Nephron progenitor cell (in vitro differentiated cells): ENCODE measurements around the gene KCNIP1.

Experiments
- DNase-seq: peaks from one replicate; pipeline ENCODE4 v3.0.0; 2021
- H3K27ac Mint-ChIP-seq: 2 replicates; pipeline ENCODE4 v1.8.0; 2021; ENCODE audit warnings: mild to moderate bottlenecking, moderate library complexity, mixed read lengths
- H3K27me3 Mint-ChIP-seq: 2 replicates; pipeline ENCODE4 v1.8.0; 2021; ENCODE audit warnings: mild to moderate bottlenecking, low read depth, mixed read lengths; ENCODE audit not compliant: poor library complexity
- H3K36me3 Mint-ChIP-seq: 2 replicates; pipeline ENCODE4 v1.8.0; 2021; ENCODE audit warnings: low read depth, mixed read lengths
- H3K4me1 Mint-ChIP-seq: 2 replicates; pipeline ENCODE4 v1.8.0; 2021; ENCODE audit warnings: mixed read lengths
- H3K4me3 Mint-ChIP-seq: 2 replicates; pipeline ENCODE4 v1.8.0; 2021; ENCODE audit warnings: mild to moderate bottlenecking, moderate library complexity, mixed read lengths
- H3K9me3 Mint-ChIP-seq: 2 replicates; pipeline ENCODE4 v1.8.0; 2021; ENCODE audit warnings: mild to moderate bottlenecking, moderate library complexity, mixed read lengths
- CTCF ChIP-seq: fragments of 200-600 bp; sonication (generic); IDR thresholded peaks from 2 replicates; pipeline ENCODE4 v1.5.0; 2021; ENCODE audit warnings: antibody characterized with exemption

KCNIP1 gene

GRCh38 chr5:170522211-170523141 is 18.7 kb downstream of the KCNIP1 start:
- peaks cover 32% of the 10 kb centered on the region for H3K27me3 Mint-ChIP-seq
- peaks cover 14% of the 10 kb centered on the region for H3K4me1 Mint-ChIP-seq
- no peak overlapping the region for H3K4me3 Mint-ChIP-seq
- H3K9me3 Mint-ChIP-seq, result no peaks in the 10 kb centered on the region
- H3K36me3 Mint-ChIP-seq, result no peaks in the 10 kb centered on the region
- TF ChIP-seq CTCF, result no peak
- no peak overlapping the region for H3K27ac Mint-ChIP-seq
- no peak for DNase-seq

GRCh38 chr5:170523142-170523551 is 19.3 kb downstream of the KCNIP1 start:
- Mint-ChIP-seq H3K27me3 (peaks cover 32% of the 10 kb centered on the region), H3K4me1 (peaks cover 20% of the 10 kb centered on the region), H3K9me3 (no peaks in the 10 kb centered on the region), H3K27ac (no peak overlapping the region), H3K4me3 (no peak overlapping the region), H3K36me3 (no peaks in the 10 kb centered on the region)
- DNase-seq, result no peak
- TF ChIP-seq CTCF, result no peak

- Mint-ChIP-seq H3K36me3 (no peaks in the 10 kb centered on the region), H3K9me3 (no peaks in the 10 kb centered on the region), H3K27me3 (peaks cover 31% of the 10 kb centered on the region), H3K27ac (no peak overlapping the region), H3K4me3 (no peak overlapping the region), H3K4me1 (peaks cover 23% of the 10 kb centered on the region)
- no peak for TF ChIP-seq CTCF
- DNase-seq, result no peak
Observed at GRCh38 chr5:170523830-170524229, 20.0 kb downstream of the KCNIP1 start.

GRCh38 chr5:170524576-170524975 is 20.8 kb downstream of the KCNIP1 start:
- H3K4me3 Mint-ChIP-seq, result no peak overlapping the region
- peaks cover 32% of the 10 kb centered on the region for H3K27me3 Mint-ChIP-seq
- no peak for DNase-seq
- no peaks in the 10 kb centered on the region for H3K36me3 Mint-ChIP-seq
- no peak overlapping the region for H3K27ac Mint-ChIP-seq
- H3K9me3 Mint-ChIP-seq, result no peaks in the 10 kb centered on the region
- peaks cover 23% of the 10 kb centered on the region for H3K4me1 Mint-ChIP-seq
- TF ChIP-seq CTCF, result no peak

- DNase-seq, result no peak
- Mint-ChIP-seq H3K4me1 (peaks cover 23% of the 10 kb centered on the region), H3K27ac (no peak overlapping the region), H3K4me3 (no peak overlapping the region), H3K27me3 (peaks cover 32% of the 10 kb centered on the region), H3K36me3 (no peaks in the 10 kb centered on the region), H3K9me3 (no peaks in the 10 kb centered on the region)
- TF ChIP-seq CTCF, result no peak
Observed at GRCh38 chr5:170525470-170526211, 21.8 kb downstream of the KCNIP1 start.
